SU-DHL-6 (cell line): Measurements from ENCODE around the gene CRYBA4.

Experiments used
- CTCF ChIP-seq: fragments of 200-600 bp; sonication (generic); IDR thresholded peaks from one replicate; pipeline ENCODE4 v1.5.1; 2017; ENCODE audit warnings: antibody characterized with exemption, mild to moderate bottlenecking, low read length, moderate library complexity; ENCODE audit not compliant: insufficient read depth, poor library complexity, severe bottlenecking
- EZH2phosphoT487 ChIP-seq: fragments of 200-600 bp; sonication (generic), shearing (Covaris generic); conservative IDR thresholded peaks from 2 replicates; pipeline ENCODE4 v1.6.1; 2018; ENCODE audit warnings: mild to moderate bottlenecking, antibody characterized with exemption, low read length, moderate library complexity, mixed read lengths

GRCh38 chr22:26584010-26584409, 37.8 kb upstream of the CRYBA4 start:
- TF ChIP-seq EZH2phosphoT487: no peak
- no peak for TF ChIP-seq CTCF
